ENCODE measurements around the gene FTSJ3.
A peak's percentile ranks its signal among the peaks of the same experiment; 100 is the strongest.
"Not testable (repeated sequence)": the region's sequence is repeated elsewhere in the genome, so short reads cannot be mapped to it uniquely, and the experiment has no call there.

FTSJ3 gene

DNA sequence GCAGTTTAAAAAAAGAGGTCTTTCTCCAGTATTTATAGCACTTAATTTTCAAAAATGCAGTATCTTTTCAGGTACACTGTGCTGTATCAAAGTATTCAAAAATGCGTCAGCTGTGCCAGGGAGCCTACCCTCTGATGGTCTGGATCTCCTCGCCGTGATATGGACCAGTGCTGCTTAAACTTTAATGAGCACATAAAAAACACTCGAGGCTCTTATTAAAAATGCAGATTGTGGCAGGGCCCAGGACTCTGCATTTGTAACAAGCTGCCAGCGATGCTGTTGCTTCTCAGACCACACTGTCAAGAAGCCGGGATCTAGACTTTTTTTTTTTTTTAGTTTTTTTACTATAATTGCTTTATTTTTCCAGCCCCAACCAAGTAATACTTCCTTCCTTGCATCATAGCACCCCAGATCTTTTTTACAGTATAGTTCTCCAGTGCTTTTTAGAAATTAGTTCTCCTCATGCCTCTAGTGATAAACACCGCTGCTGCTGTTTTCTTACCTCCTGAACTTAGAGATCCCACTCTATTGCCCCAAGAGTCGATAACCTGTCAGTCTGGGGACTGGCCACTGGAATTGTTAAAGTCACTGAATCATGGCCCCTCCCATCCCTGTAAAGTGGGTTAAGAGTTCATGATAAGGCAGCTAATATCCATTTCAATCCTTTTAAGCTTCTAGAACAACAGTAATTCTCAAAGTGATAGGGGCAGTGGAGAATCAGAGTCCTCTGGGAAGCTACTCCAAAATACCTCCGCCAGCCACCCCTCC lies 16.6 kb upstream of the FTSJ3 start:
- no peak for DNase-seq (ENCODE audit: low spot score)
- no peak for FAIRE-seq

DNA sequence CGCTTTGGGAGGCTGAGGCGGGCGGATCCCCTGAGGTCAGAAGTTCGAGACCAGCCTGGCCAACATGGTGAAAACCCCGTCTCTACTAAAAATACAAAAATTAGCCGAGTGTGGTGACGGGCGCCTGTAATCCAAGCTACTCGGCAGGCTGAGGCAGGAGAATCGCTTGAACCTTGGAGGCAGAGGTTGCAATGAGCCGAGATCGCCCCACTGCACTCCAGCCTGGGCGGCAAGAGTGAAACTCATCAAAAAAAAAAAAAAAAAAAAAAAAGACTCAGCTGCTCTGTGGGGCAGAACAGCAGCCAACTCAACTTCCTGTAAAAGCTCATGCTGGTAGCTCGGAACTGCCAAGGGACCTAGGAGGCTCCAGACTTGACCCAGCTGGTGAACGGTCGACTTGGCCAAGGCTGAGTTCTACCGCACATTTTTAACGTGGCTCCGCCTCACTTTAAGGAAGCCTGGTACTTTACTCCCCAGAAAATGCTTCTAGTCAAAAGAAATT lies 16.0 kb upstream of the FTSJ3 start:
- not testable (repeated sequence) for FAIRE-seq
- peak; percentile 47 for DNase-seq (ENCODE audit: low spot score)

DNA sequence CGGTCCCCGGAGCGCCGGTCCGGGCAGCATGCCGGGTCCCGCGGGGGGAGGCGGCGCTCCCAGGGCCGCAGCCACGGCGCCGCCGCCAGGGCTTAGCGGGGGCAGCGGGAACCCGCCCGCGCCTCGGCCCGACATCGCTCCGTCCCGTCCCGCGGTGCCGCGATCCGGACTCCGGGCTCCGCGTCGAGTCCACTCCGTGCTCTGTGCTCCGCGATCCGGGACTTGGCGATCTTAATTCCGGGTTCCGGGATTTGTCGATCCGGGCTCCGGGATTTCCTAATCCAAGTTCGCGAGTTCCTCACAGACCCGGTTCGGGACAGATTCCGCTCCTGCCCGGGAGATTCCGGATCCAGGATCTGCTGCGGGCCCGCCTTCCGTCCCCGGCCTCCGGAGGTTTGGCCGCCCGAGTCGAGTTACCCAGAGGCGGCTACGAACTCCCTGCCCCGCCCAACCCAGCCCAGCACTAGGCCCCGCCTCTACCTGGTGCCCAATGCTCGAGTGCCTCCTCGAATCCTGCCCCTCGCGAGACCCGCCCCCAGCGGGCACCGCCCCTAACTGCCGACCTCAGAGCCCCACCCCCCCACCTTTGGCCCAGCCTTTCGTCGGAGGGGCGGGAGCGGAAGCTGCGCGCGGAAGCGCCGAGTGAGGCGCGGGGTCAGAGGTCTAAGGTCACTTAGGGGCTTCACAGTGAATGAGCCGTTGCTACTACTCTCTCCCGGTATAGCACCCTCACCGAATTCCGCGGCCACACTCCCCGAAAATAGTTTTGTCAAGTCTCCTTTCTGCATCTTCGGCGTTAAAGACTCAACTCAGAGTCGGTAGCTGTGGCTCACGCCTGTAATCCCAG lies 15.3 kb upstream of the FTSJ3 start, which contains the start of gene SMARCD2:
Gene SMARCD2, minus strand, starts transcription at position 146 of the 847 bp plus-strand sequence. Its CDS starts 11 bp downstream, at position 135.
- FAIRE-seq, result peak; percentile 86

DNA sequence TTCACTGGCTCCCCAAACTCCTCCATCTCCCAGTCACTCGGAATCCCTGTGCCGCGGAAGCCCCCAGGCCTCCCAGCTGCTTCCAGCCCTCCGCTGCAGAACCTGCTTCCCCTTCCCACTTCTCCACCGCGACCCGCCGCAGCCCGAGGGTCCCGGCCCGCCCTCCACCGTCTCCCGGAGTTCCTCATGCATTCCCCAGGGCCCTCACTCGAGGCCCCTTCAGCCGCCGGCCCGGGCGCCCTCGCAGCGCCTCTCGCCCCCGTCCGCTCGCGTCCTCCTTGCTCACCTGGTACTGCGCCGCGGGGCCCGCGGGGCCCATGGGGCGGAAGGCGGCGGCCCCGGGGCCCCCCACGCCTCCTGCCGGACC lies 14.7 kb upstream of the FTSJ3 start:
- FAIRE-seq (no peak), DNase-seq (ENCODE audit: low spot score) (no peak)

More for the DNA sequence above, 15.3 kb upstream of the FTSJ3 start, which contains the start of gene SMARCD2:
- DNase-seq (ENCODE audit: low spot score), result peak; percentile 100

DNA sequence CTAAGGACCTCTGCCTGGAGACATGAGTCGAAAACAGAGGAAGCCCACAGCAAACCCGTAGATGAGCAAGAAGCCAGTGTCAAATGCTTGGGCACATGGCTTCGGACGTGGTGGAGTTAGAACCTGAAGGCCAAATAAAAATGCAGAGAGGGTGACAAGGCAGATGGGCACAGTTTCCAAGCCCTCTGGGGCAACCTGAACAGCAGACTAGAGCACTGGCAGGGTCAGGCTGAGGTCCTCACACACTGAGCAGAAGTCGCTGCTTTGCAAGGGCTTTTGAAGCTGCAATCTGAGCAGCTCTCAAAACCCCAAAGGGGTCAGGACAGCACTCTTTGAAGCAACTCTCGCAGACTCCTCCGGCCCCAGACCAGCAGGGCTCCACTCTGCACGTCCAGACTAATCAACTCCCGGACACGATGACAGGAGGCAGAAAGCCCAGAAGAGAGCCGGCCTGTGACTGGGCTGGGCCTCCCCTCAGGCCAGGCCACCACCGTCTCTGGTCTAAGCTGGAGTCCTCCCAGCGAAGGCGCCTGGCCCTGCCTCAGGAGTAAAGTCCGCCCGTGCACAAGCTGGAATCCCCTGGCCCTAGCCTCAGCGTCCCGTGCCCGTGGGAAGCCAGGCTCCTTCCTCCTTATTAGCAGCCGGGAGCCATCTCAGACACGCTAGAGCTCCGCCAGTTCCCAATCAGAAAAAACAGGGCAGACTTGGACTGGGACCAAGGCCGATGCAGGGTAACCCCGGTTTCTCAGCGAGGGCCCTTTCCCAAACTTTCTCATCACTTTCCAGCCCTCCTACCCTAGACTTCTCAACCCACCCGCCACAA lies 14.1 kb upstream of the FTSJ3 start:
- DNase-seq (ENCODE audit: low spot score) (peak; percentile 26), FAIRE-seq (no peak)

DNA sequence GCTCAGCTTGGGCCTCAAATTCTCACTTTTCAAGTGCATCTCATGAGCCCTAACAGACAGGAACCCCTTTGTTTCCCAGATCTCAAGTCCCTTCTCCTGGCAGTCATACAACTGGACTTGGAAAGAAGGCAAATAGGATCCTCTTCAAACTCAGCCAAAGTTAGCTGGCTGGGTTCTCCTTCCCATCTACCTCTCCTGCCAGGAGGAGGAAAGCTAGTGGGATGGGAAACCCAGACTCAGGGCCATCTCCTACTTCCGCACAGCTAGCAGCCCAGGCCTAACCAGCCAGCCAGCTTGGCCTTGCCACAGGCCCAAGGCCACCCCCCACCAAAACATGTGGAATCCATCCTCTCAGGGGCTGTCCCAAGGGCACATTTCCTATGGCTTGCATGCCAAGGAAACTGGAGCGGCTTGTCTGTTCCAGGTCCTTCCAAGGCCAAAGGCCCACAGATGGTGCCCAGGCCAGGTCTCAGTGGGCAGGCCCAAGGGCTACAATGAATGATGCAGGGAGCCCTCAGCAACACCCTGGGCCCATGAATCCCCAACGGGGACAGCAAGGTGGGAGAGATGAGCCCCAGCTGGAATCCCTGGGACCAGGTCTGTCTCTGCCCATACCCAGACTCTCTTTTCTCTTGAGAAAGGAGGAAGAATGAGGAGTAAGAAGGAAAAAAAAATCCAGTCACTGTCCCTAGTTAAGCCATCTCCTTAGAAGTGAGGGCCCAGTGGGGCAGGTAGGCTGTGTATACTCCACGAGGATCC lies 13.3 kb upstream of the FTSJ3 start:
- FAIRE-seq, result no peak
- no peak for DNase-seq (ENCODE audit: low spot score)

DNA sequence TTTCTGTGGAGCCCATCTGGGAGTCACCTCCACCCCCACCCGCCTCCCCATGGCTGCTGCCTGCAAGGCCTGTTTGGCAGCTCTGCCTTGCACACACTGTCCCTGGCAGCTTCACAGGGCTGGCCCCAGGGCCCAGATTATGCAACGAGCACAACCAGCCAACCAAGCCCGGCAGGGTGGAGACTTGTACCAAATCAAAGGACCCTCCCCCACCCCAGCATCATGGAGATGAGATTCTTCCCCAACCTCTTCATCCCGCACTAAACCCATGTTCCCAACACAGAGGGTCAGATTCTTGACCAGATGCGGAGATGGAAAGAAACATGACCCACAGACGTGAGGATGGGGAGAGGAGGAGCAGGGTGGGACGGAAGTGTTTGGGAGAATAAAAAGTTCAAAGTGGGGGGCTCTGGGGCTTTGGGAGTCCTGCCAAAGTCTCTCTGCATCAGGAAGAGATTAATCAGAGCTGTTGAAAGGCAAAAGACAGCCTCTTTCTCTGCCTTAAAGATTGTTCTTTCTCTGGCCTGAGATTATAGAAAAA lies 11.2 kb upstream of the FTSJ3 start:
- FAIRE-seq (no peak), DNase-seq (ENCODE audit: low spot score) (no peak)

DNA sequence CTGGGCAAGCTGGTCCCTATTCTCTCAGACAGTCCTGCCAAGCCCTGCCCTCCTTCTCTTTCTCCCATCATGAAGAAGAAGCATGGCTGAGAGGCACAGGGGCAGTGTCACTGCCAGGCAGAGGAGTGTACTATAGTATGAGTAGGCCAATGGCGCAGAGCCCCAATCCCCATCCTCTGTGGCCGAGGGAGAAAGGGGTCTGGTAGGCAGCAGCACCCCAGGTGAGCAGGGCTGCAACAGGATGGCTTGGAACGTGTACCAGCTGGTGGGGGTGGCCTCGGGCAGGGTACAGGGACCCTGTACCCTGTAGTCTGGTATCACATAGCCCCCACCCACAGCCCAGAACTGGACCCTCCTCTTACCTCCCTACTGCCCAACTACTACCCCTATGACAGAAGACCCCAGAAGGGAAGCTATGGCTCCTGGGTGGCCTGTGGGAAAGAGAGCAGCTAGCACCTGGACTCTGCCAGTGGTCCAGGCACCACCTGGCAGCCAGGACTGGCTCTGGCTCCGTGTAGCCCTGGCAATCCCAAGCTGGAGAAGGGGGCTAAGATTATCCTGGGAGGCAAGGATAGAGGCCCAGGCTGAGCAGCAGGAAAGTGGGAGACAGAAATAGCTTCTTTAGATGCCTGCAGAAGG lies 10.6 kb upstream of the FTSJ3 start:
- FAIRE-seq (no peak), DNase-seq (ENCODE audit: low spot score) (no peak)

DNA sequence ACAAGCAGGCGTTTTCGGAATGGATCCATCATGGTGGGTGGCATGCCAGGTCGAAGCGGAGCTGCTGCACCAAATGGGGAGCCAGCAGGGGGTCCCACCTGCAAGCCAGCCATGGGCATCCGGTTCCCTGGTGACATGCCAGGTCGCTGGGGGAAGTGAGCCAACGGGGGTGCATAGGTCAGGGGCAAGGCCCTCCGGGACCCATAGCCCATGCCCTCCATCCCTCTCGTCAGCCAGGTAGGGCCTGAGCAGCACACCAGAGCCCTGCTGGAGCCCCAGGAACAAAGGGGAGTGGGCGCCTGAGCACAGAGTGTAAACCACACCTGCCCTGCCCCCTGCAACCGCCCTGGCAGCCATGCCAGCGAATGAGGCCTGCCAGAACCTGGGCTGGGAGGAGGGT lies 10.0 kb upstream of the FTSJ3 start:
- DNase-seq (ENCODE audit: low spot score) (no peak), FAIRE-seq (no peak)

DNA sequence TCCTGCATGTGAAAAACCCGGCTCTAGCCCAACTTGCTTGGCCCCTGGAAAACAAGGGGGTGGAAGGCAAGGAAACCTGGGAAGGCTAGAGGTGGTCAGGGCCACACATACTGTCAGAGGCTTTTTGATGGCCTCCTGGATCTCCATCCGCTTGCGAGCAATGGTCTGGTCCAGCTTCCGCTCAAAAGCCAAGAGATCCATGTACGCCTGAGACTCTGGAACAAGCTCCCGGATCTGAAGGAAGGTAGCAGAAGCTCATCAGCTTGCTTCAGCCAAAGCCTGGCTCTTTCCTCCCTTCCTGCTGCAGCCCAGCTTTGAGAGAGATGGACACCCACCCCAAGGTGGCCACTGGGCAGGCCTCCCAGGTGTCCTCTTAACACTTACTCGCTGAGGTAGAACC lies 9.3 kb upstream of the FTSJ3 start:
- no peak for DNase-seq (ENCODE audit: low spot score)
- no peak for FAIRE-seq

DNA sequence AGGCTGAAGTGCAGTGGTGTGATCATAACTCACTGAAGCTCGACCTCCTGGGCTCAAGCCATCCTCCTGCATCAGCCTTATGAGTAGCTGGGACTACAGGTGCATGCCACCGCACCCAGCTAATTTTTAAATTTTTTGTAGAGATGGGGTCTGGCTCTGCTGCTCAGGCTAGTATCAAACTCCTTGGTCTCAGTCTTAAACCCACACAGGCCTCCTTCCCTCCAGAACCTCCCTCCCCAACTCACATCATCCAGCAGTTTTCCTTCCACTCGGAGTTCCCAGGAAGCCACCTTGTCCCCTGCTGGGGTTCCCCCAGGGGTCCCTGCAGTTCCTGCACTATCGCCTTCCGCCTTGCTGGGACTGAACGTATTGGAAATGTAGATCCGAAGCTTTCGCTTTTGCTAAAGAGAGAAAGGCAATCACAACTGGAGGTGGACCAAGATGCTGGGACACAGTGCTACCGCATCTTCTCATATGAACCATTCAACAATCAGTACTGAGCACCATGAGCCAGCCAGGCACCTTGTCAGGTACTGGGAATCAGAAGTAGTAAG lies 7.8 kb upstream of the FTSJ3 start:
- DNase-seq (ENCODE audit: low spot score), result no peak
- no peak for FAIRE-seq

DNA sequence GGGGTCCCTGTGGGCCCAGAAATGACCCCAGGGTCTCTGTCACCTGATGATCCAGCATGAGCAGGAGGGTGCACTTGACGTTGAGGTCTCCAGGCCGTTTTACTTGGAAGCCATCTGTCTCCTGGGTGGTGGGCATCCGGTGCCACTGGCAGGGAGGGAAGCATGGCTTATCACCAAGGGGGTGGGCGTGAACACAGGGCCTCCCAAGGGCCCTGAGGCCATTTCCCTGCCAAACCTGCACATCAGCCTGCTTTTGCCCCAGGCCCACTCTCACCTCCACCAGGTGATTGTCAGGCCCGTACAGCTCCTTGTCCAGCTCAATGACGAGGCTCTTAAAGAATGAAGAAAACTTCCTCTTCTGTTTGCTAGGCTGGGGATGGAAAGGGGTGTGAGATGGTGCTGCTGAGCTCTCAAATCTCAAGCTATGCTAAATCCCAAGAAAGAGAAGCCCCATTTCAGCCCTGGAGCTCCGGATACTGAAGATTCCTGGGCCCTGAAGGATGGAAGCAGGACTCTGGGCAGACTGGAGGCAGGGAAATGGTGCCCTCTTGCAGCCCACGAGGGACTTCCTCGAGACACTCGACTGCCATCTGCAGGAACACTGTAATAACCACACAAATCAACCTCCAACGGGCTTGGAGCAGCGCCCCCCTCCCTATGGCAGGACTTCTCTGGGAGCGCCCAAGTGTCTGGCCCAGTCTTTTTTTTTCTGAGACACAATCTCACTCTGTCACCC lies 7.1 kb upstream of the FTSJ3 start:
- DNase-seq (ENCODE audit: low spot score) (peak; percentile 88), FAIRE-seq (peak; percentile 66)

DNA sequence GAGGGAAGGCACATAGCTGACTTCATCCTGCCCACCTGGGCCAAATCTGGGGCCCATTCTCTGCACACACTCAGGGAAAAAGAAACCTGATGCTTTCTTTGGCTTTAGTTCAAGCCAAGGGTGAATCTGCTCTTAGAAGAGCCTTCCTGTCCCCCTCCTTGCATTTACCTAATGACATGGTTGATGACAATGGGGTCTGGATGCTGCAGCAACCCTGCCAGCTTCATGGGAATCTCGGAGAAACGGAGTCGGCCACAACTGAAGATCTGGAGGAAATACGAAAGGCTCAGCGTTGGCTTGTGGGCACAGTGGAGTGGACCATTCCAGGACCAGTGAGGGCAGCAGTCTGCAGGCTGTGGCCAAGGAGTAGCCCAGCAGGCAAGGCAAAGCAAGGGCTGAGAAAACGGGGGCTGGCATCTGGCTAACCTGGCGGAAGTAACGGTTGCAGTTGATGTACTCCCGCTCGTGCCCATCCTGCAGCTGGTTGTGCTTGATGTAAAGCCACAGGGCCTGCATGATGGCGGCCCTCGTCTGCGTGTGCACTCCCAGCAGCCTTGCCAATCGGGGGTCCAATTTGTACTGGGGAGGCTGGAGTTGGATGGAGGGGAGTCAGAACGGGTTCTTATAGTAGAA lies 6.4 kb upstream of the FTSJ3 start:
- DNase-seq (ENCODE audit: low spot score) (no peak), FAIRE-seq (peak; percentile 32)

DNA sequence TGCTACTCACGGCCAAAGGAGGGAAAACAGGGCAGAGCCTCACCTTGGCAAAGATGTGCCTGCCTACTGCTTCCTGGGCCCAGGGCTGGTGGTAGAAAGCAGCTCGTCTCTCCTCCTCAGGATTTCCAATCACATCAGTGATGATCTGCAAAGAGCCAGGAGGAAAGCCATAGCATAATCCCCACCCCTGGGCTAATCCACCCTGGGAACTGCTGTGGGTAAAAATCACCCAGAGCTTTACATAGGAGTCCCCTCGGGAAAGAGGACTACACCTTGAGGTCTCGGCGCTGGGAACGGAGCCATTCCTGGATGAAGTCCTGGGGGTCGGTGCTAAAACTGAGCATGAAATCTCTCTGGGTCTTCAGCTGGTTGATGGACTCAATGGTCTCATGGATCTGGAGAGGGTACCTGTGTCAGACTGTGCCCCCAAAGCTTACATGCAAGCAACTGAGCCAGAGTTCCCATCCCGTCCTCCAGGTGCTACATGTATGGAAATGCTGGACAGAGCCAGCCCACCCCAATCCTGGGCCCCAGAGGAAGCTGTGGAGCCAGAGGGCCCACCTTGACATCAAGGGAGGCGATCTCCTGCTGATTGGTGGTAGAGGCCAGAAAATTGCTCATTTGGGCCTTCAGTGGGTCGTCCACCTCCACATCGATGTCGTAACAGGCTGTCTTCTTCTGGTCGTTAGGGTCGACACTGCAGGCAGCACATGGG lies 5.7 kb upstream of the FTSJ3 start:
- no peak for DNase-seq (ENCODE audit: low spot score)
- no peak for FAIRE-seq

DNA sequence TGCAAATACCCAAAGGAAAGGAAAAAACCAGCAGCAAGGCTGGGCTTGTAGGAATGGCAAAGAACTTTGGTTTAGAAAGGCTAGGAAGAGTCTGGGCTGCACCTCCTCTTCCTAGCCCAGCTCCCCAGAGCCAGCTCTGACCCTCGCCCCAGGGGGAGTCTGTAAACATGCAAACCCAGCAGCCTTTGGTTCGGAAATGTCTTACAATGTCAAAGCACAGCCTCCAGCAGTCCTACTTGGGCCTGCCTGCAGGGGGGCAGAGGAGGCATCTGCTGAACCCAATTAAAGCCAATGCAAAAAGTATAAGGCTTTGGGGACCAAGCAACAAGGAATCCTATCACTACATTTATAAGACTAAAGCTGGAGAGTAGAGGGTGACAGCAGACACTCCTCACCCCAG lies 5.0 kb upstream of the FTSJ3 start:
- DNase-seq (ENCODE audit: low spot score) (no peak), FAIRE-seq (no peak)

DNA sequence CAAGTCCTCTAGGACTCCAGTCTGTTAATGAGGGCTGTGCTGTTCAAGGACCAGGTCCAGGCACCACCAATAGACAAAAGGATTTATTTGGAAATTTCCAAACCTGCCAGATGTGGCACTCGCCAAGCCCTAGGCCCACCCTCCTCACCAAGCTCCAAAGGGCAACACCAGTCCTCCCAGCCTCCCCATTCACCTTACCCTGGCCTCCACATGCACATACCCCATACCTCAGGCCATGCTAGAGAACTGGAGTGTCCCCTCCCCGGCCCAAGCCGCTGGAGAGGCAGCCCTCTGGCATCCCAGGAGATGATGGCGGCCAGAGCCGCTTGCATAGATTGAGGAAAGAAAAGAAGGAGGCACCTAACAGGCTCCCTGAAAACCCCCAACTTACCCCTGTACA lies 4.6 kb upstream of the FTSJ3 start:
- FAIRE-seq, result no peak
- no peak for DNase-seq (ENCODE audit: low spot score)

DNA sequence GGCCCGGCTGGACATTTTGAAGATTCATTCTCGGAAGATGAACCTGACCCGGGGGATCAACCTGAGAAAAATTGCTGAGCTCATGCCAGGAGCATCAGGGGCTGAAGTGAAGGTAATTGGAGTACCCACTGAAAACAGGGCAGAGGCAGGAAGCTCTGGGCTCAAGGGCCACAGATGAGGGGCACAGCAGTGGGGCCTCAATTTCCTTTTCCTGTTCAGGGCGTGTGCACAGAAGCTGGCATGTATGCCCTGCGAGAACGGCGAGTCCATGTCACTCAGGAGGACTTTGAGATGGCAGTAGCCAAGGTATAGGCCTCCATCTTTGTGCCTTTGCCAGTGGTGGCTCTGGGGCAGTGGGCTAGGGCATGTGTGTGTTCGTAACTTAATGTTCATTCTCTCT lies 4.0 kb upstream of the FTSJ3 start:
- FAIRE-seq, result no peak
- DNase-seq (ENCODE audit: low spot score), result no peak

All from urothelium cell line (cell line).